NAMALWA (cell line): ENCODE results near the gene NBAS.
"Not testable (repeated sequence)": the region's sequence is repeated elsewhere in the genome, so short reads cannot be mapped to it uniquely, and the experiment has no call there.

ENCODE experiments used
- DNase-seq: peaks from one replicate; pipeline ENCODE4 v3.0.0-alpha.2; 2015; ENCODE audit warnings: low spot score

NBAS gene

DNA sequence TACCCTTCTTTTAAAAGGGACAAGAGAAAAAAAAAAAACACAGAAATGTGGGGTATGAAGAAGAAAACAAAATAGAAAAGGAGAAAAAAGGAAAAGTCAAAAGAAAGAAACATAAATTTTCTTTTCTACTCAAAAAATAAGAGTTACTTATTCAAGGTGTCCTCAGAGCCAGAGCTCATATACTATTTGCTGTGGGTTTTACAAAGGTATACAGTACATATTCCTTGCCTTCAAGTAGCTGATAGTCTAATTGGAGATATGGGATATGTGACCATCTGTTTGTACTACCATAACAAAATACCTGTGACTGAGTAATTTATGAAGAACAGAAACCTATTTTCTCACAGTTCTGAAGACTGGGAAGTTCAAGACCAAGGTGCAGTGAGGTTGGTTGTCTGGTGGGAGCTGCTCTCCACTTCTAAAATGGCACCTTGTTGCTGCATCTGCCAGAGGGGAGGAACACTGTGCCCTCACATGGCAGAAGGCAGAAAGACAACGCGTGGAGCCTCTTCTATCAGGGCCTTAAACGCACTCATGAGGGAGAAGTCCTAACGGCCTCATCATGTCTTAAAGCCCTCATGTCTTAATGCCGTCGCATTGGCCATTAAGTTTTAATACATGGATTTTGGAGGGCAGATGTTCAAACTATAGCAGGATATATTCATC, 33.9 kb downstream of the NBAS start:
- DNase-seq: peak; percentile 19

DNA sequence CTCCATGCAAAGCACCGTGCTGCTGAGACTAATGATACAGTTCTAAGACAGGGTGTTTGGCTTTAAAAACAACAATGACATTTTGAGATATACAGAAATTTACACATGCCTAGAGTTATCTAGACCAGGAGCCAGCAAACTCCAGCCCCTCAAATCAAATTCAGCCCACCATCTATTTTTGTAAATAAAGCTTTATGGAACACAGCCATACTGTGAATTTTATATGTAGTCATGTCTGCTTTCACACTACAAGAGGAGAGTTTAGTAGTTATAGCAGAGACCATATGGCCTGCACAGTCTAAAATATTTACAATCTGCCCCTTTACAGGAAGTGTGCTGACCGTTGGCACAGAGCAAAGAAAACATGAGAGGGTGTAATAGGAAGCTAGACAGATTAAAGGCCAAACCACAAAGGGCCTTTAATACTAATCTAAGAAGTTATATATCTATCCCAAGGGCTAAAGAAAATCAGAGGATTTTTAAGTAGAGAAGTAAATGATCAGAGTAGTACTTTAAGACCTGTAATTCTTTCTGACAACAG, 39.4 kb downstream of the NBAS start:
- no peak for DNase-seq

DNA sequence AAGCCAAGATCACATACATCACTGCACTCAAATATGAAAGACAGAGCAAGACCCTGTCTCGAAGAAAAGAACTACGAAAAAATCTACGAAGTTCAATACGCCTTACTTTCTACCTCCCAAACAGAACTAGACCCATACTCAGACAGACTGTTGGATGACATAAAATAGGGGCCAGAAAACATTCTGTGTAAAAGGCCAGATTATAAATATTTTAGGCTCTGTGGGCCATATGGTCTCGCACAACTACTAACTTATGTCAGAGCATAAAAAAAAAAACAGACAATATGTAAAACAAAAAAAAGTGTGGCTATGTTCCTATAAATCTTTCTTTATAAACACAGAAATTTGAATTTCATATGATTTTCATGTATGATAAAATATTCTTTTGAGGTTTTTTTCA, 40.8 kb downstream of the NBAS start:
- DNase-seq: no peak

DNA sequence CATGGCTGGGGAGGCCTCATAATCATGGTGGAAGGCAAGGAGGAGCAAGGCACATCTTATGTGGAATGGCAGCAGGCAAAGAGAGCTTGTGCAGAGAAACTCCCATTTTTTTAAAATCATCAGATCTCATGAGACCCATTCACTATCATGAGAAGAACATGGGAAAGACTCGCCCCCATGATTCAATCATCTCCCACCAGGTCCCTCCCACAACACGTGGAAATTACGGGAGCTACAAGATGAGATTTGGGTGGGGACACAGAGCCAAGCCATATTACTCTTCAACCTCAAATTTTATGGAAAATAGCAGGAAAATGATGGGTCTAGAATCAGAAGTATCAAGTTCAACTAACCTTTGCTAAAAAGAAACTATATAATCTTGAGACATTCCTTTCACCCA, 42.4 kb downstream of the NBAS start:
- DNase-seq: not testable (repeated sequence)

DNA sequence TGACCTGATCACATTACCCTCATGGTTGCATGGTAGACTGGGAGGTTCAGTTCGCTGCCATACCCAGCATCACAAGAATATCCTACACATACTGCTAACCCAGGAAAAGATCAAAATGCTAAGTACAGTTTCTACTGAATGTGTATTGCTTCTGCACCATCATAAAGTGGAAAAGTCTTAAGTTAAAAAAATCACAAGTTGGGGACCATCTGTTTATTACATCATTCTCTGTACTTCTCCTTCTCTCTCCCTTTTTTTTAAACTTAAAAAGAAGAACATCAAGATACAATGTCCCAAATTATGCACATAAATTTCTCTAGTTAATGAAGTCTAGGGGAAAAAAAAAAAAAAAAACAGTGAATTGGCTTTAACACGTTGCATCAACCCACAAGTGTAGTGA, 43.3 kb downstream of the NBAS start:
- DNase-seq: no peak

DNA sequence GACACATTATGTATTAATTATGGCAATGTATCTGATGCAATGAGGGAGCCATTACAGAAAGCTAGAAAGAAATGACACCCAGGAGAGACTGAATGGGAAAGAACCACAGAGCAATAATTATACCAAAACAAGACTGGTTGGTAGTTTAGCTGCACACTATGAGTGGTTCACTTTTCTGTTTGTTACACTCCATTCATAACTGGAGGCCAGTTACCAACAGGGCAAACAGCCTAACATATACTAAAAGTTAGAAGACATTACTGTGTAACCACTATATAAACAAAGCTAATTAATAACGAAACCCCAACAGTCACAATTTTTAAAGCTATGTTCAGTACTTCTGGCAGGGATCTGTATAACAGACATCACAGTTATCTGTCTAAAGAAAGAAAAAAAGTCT, 49.4 kb downstream of the NBAS start:
- DNase-seq: no peak

DNA sequence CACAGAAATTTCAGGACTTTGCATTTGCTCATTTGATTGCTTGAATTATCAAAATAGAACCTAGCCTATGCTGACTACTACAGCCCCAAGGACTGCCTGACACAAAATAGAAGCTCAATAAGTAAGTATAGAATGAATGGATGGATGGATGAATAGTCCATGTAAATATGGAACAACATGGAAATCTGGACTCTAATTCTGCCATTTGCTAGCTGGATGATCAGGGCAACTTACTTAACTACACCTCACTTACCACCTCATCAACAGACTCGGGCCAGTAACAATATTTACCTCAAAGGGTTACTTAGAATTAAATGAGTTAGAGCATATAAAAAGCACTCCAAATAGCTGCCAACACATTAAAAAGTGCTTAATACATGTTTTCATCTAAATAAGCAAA, 50.6 kb downstream of the NBAS start:
- DNase-seq: no peak

DNA sequence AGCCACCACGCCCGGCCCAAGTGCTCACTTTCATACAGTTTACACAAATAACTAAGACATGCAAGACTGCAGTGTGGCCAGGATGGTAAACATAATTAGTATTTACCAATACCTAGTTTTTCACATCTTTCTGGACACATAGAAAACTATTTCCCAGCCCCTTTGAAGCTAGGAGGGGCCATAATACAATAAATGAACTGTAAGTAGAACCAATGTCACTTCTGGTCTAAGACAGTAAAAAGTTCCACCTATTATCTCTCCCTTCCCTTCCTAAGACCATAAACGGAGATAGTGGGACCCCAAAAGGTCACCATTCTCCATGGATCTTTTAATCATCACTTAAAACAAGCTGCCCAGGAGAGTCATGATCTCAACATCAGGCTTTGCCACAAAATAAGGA, 51.0 kb downstream of the NBAS start:
- DNase-seq: no peak

DNA sequence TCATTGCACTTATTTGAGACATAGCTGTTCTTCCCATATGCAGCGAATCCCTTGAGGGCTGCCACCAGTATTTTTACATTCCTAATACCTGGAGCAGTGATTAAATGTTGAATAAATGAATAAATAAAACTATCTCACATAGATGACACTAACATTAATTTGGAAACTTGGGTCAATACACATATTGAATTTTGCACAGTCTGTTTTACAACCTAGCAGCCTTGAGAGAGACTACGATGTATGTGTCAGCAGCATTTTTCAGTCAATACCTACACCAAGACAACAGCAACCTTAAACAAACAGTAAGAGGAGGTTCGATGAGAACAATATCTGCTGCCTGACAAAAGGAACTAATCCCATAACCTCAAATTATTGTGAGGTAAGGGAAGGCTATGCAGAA, 53.4 kb downstream of the NBAS start:
- DNase-seq: no peak

DNA sequence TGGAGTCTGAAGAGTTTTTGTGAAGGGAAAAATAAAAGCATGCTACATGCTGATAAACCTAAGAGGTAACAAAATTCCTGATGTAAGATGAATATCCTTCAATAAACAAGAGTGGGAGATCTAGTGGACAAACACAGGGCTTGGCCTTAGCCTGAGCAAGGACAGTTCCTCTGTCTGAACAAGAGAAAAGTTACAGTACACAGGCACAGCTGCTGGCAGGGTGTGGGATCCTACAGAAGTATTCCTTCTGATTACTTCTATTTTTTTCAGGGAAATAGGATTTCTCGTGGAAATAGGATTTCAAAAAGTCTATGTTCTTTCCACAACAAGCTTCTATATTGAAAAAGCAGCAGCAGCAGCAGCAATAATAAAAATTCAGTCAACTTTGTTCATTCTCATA, 54.1 kb downstream of the NBAS start:
- DNase-seq: no peak

DNA sequence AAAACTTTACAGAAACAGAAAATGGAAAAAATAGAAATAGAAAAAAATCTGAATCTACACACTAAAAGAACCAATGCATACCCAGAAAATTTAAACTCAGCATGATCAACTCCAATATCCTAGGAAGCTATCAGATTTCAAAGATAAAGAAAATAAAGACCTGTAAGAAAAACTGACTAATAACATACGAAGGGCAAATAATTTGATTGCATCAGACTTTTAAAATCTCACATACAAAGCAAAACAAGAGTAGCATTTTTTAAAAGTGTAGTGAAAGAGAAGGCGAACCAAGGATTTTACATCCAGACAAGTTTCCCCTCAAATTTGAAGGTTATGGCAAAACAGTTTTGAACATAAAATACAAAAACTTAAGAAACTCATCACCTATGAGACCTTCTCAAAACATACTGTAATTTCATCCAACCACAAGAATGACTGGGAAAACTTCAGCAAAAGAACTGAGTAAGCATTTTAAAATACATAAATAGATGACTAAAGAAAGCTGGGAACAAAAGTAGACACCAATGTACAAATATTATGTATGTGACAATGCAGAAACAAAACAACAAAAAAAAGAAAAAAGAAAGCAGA, 54.8 kb downstream of the NBAS start:
- DNase-seq: no peak

DNA sequence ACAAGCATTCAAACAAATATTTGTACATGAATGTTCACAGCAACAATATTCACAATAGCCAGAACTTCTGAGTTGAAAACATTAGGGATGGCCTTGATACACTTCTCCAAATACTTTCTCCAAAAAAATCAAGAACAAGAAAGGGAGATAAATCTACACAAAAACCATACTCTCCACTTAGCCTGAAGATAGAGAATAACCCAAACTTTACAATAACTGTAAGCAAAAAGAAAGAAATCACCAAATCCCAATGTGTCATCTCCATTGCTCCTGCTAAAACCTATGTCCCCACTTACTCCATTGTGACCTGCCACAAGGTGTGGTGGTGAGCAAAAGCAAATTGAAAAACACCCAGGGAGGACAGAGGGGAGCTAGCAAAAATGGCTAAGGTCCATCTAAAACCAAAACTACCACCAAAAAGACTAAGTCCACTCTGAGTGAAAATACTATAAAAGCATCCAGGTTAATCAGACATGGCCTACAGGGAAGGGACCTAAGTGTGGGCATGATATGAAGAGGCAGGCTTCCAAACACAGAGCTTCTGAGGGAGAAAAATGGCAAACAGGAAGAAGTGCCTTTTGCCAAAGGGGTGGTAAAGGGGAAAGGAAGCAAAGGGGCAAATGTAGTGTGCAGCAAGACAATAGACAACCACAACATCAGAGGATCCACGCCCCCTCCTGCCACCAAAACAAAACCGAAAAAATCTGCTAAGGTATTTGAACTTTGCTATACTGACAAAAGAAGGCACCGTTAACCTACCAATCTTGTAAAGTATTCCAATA, 56.1 kb downstream of the NBAS start:
- DNase-seq: no peak

DNA sequence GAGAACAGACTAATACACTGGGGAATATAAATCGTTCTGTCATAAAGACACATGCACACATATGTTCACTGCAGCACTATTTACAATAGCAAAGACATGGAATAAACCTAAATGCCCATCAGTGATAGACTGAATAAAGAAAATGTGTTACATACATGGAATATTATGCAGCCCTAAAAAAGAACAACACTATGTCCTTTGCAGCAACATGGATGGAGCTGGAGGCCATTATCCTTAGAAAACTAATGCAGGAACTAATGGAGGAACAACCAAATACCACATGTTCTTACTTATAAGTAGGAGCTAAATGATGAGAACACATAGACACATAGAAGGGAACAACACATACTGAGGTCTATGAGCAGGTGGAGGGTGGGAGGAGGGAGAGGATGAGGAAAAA, 61.9 kb downstream of the NBAS start:
- not testable (repeated sequence) for DNase-seq

DNA sequence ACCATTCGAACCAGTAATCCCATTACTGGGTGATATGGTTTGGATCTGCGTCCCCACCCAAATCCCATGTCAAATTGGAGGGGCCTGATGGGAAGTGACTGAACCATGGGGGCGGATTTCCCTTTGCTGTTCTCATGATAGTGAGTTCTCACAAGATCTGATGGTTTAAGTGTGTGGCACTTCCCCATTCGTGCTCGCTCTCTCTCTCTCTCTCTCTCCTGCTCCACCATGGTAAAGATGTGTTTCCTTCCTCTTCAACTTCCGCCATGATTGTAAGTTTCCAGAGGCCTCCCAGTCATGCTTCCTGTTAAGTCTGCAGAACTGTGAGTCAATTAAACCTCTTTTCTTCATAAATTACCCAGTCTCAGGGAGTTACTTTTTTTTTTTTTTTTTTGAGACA, 62.6 kb downstream of the NBAS start:
- no peak for DNase-seq

DNA sequence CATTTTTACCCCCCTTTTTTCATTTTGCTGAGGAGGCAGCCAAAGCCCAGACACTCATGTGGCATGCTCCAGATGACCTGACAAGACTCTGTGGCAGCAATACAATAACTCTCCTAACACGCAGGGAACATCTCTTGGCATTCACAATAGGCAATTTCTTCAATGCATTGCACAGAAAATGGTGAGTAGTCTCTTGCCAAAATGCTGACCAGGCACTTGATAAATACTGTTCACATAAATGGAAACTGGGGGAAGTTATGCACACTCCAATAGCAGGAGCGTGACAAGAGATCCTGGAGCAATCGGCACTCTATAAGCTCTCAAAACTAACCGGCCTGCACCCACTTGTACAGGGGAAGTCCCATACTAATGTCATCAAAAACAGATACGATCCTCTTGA, 66.3 kb downstream of the NBAS start:
- no peak for DNase-seq

DNA sequence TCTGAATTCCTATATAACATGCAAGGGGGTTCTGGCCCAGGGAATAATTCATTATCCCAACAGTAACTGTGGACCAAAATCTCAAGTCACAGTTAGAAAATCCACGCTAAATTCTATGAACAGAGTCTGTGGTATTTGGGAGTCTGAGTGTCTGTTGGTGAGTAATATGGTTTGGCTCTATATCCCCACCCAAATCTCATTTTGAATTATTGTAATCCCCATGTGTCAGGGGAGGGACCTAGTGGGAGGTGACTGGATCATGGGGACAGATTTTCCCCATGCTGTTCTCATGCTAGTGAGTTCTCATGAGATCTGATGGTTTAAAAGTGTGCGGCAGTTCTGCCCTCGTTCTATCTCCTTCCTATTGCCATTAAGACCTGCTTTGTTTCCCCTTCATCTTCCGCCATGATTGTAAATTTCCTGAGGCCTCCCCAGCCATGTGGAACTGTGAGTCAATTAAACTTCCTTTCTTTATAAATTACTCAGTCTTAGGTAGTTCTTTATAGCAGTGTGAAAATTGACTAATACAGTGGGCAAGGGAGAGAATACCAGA, 68.3 kb downstream of the NBAS start:
- DNase-seq: no peak

DNA sequence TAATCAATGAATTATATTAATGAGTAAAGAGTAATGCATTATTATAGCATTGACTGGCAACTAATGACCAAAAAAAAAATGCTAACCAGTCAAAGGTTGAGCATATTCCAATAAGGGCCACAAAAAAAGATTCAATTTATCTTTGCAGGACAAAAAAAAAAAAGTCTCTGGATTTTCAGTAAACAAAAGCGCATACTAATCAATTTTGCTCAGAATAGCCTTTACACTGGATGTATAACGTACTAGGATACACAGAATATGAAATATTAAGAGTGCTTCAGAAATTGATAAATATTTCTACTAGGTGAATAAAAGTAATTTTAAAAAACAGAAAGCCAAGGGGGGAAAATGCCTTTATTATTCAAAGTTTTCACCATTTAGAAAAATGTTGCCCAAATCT, 74.4 kb downstream of the NBAS start:
- DNase-seq: no peak

DNA sequence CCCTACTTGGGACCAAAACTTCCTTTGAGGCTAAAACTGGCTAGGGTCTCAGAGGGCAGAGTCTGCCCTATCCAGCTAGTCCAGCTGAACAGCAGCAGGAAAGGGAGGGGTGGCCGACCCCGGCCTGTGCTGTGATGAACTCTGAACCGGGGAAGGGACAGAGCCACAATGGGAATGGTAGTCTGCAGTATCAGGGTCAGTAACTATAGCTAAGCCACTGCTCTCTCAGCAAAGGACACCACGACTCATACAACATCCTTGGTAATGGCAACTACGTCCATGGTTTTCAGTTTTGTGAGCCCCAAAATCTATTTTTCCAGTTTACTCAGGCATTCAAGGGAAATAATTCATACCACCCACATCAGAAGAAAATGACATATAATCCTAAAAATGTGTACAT, 75.2 kb downstream of the NBAS start:
- DNase-seq: no peak

DNA sequence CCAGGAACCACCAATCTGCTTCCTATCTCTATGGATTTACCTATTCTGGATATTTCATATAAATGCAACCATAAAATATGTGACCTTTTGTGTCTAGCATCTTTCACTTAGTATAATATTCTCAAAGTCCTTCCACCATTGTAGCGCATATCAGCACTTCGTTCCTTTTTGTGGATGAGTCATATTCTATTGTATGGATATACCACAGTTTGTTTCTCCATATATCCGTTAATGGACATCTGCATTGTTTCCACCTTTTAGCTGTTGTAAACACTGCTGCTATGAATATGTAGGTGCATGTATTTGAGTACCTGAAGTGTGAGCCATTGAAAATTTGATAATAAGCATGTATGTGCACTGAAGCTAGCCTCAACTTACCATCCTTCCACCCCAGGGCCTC, 80.1 kb downstream of the NBAS start:
- no peak for DNase-seq

DNA sequence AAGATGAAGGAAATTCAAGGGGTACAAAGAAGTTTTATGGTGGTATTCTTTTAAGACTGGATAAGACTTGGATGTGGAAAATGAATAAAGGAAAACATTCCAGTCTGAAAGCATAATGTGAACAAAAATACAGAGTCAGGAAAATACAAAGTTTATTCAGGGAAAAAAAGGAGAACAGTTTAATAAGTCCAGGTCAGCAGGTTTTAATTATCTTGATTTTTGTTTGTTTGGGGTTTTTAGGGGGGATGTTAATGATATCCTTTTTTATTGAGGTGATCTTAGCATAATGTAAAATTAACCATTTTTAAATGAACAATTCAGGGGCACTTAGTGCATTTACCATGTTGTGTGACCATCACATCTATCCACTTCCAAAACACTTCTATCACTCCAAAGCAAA, 80.6 kb downstream of the NBAS start:
- no peak for DNase-seq

DNA sequence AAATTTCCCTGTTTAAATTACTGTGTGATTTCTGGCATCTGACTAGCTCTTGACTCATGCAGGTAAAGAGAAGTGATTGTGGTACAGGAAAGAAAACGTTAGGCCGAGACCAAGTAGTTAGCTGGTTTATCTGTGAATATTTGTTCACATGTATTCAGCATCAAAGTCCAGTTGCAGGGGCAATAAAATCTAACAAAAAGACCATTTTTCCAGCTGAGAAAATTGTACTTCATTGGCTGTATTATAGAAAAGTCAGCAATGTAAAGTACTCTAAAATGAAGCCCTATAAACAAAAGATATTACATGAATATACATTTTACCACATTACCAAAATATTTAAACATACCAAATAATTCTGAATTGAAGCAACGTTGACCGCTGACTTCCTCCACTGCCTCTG, 88.3 kb downstream of the NBAS start:
- DNase-seq: no peak

DNA sequence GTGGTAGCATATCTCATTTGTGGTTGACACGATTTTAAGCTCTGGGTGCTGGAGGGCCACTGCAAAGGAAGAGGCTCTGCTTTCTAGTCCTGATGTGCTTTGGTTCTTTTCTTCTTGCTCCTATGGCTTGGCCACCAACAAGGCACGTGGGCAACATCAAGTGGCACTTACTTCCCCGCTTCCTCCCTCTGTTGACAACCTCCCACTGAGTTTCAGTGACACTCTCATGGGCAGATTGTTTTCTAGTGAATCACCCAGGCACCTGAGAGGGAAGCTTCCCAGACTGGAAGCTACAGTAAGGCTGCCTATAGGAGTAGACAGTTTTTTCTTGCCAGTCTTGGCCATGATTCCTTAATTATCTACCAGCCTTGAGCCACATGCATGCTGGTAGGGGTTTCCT, 89.0 kb downstream of the NBAS start:
- DNase-seq: no peak

DNA sequence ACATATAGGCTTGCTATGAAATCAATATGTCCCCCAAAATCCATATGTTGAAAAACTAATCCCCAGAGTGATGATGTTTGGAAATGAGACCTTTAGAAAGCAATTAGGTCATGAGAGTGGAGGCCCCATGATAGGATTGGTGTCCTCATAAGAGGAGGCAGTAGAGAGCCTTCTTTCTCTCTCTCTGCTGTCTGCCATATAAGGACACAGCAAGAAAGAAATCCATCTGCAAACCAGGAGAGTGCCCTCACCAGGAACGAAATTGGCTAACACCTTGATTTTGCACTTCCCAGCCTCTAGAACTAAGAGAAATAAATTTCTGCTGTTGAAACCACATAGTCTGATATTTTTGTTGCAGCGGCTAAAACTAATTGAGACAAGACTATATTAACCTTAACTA, 89.5 kb downstream of the NBAS start:
- DNase-seq: no peak
